Activated naive CD8-positive, alpha-beta T cell treated with anti-CD3 and anti-CD28 coated beads for 36 hours (primary cell): ENCODE results near the gene AGAP1. TPM values are rescaled to one million over a fixed set of nuclear protein-coding genes. Genes with fewer than 3 reads are reported as not detected.

Experiments
- DNase-seq: peaks from one replicate; pipeline ENCODE4 v3.0.0; 2021
- H3K27ac Mint-ChIP-seq: one replicate; pipeline ENCODE4 v1.8.0; 2022; ENCODE audit warnings: mild to moderate bottlenecking, moderate library complexity, mixed read lengths
- H3K27me3 Mint-ChIP-seq: one replicate; pipeline ENCODE4 v1.8.0; 2022; ENCODE audit warnings: mild to moderate bottlenecking, mixed read lengths
- H3K36me3 Mint-ChIP-seq: one replicate; pipeline ENCODE4 v1.8.0; 2021; ENCODE audit warnings: mild to moderate bottlenecking, mixed read lengths
- H3K4me1 Mint-ChIP-seq: one replicate; pipeline ENCODE4 v1.8.0; 2021; ENCODE audit warnings: mixed read lengths
- H3K4me3 Mint-ChIP-seq: one replicate; pipeline ENCODE4 v1.8.0; 2022; ENCODE audit warnings: mild to moderate bottlenecking, moderate library complexity, mixed read lengths
- H3K9me3 Mint-ChIP-seq: one replicate; pipeline ENCODE4 v1.8.0; 2022; ENCODE audit warnings: mixed read lengths
- total RNA-seq, 2 experiments: library from RNA; stranded (reverse); gene quantifications; one replicate each; pipeline ENCODE4 v1.2.3, GENCODE V29; 2021

The AGAP1 gene
- total RNA-seq, 2 experiments from 2014 or later: 0.89 to 1.4 TPM

- Mint-ChIP-seq H3K4me1 (no peaks in the 10 kb centered on the region), H3K27me3 (peaks cover 15% of the 10 kb centered on the region), H3K4me3 (no peak overlapping the region), H3K36me3 (no peaks in the 10 kb centered on the region), H3K9me3 (no peaks in the 10 kb centered on the region), H3K27ac (no peak overlapping the region)
- DNase-seq: no peak
Measured at GRCh38 chr2:236017446-236017845, 523.6 kb downstream of the AGAP1 start.

DNA sequence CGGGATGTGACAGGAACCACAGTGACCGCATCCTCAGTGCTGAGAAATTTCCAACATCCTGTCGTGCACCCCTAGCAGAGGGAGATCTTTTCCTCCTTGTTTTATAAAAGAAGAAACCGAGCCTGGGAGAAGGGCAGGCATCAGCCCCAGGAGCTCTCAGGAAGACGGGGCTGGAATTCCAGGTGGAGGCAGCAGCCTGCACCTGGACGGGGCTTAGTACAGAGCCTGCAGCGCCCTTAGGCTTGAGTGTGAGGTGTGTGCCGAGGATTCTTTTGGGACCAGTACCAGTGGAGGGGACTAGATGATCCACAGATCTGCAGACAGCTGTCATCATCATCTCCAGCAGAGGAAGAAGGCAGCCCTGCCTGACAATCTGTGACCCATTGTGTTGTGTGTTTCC, 525.6 kb downstream of the AGAP1 start:
- no peaks in the 10 kb centered on the region for H3K4me1 Mint-ChIP-seq
- DNase-seq: no peak
- H3K9me3 Mint-ChIP-seq: no peaks in the 10 kb centered on the region
- no peak overlapping the region for H3K4me3 Mint-ChIP-seq
- H3K36me3 Mint-ChIP-seq: no peaks in the 10 kb centered on the region
- peaks cover 12% of the 10 kb centered on the region for H3K27me3 Mint-ChIP-seq
- no peak overlapping the region for H3K27ac Mint-ChIP-seq

DNA sequence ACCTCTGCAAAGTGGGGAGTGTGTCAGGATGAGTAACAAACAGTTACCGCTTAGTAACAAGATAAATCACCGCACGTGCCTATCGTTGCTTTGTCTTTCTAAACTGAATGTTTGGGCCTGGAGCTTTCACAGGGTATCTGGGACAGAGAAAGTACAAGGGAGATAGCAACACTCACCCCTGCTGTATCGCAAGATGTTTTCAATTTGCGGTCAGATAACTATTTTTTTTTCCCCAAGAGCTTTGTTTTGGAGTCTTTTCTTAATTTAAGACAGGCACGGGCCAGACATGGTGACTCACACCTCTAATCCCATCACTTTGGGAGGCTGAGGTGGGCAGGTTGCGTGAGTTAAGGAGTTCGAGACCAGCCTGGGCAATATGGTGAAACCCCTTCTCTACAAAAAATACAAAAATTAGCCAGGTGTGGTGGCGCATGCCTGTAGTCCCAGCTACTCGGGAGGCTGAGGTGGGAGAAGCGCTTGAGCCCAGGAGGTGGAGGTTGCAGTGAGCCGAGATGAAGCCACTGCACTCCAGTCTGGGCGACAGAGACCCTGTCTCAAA, 527.7 kb downstream of the AGAP1 start:
- H3K27ac Mint-ChIP-seq: no peak overlapping the region
- H3K9me3 Mint-ChIP-seq: no peaks in the 10 kb centered on the region
- peaks cover 5% of the 10 kb centered on the region for H3K27me3 Mint-ChIP-seq
- H3K4me1 Mint-ChIP-seq: no peaks in the 10 kb centered on the region
- H3K4me3 Mint-ChIP-seq: no peak overlapping the region
- H3K36me3 Mint-ChIP-seq: no peaks in the 10 kb centered on the region
- DNase-seq: no peak

- Mint-ChIP-seq H3K27me3 (peaks cover 5% of the 10 kb centered on the region), H3K36me3 (no peaks in the 10 kb centered on the region), H3K4me3 (no peak overlapping the region), H3K27ac (no peak overlapping the region), H3K4me1 (no peaks in the 10 kb centered on the region), H3K9me3 (no peaks in the 10 kb centered on the region)
- no peak for DNase-seq
Measured at GRCh38 chr2:236022128-236022527, 528.3 kb downstream of the AGAP1 start.

- no peak overlapping the region for H3K4me3 Mint-ChIP-seq
- H3K9me3 Mint-ChIP-seq: no peaks in the 10 kb centered on the region
- DNase-seq: no peak
- no peaks in the 10 kb centered on the region for H3K4me1 Mint-ChIP-seq
- H3K27ac Mint-ChIP-seq: no peak overlapping the region
- H3K36me3 Mint-ChIP-seq: no peaks in the 10 kb centered on the region
- H3K27me3 Mint-ChIP-seq: peaks cover 6% of the 10 kb centered on the region
Measured at GRCh38 chr2:236025892-236026291, 532.0 kb downstream of the AGAP1 start.

GRCh38 chr2:236026841-236027240, 533.0 kb downstream of the AGAP1 start:
- H3K9me3 Mint-ChIP-seq: no peaks in the 10 kb centered on the region
- peaks cover 6% of the 10 kb centered on the region for H3K27me3 Mint-ChIP-seq
- no peak overlapping the region for H3K27ac Mint-ChIP-seq
- no peak overlapping the region for H3K4me3 Mint-ChIP-seq
- H3K36me3 Mint-ChIP-seq: no peaks in the 10 kb centered on the region
- no peaks in the 10 kb centered on the region for H3K4me1 Mint-ChIP-seq
- DNase-seq: no peak

DNA sequence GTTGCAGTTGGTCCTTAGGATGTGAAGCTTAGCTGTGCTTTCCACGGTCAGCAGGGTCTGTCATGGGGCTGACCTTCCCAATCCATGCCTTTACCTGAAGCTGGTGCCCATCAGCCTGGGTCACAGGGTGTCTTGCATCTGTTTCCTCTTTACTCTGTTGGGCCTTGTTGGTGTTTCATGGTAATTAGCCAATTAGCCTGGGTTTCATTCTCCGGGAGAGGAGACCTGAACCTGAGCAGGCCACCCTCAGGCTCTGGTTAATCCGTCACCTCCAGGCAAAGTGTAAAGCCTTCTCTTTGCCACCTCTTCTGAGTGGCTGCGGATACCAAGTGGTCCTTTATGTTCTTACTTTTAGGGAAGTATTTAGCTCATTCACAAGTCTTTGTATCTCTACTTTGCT, 534.2 kb downstream of the AGAP1 start:
- Mint-ChIP-seq H3K4me1 (no peaks in the 10 kb centered on the region), H3K9me3 (no peaks in the 10 kb centered on the region), H3K36me3 (no peaks in the 10 kb centered on the region), H3K27me3 (peaks cover 6% of the 10 kb centered on the region), H3K4me3 (no peak overlapping the region), H3K27ac (no peak overlapping the region)
- no peak for DNase-seq

- no peaks in the 10 kb centered on the region for H3K36me3 Mint-ChIP-seq
- H3K27me3 Mint-ChIP-seq: no peaks in the 10 kb centered on the region
- H3K4me3 Mint-ChIP-seq: no peak overlapping the region
- no peaks in the 10 kb centered on the region for H3K4me1 Mint-ChIP-seq
- DNase-seq: no peak
- H3K27ac Mint-ChIP-seq: no peak overlapping the region
- H3K9me3 Mint-ChIP-seq: no peaks in the 10 kb centered on the region
Measured at GRCh38 chr2:236033462-236033861, 539.6 kb downstream of the AGAP1 start.

DNA sequence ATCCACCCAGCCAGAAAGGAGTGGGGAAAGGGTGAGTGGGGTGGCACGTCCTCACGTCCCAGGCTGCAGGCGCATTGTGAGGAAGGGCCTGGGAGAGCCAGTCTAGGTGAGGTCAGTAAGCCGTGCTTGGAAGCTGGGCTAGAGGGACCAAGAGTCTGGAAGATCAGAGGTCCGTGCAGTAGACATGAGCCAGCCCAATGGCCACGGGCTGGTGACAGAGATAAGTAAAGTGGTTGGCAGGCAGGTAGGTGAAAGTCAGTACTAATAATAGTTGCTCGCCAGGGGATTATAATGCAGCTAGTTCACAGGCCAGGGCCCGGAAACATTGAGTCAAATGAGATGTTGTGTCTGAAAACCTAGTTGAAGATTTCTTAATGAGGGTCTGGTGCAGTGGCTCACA, 541.1 kb downstream of the AGAP1 start:
- Mint-ChIP-seq H3K9me3 (no peaks in the 10 kb centered on the region), H3K4me3 (no peak overlapping the region), H3K27me3 (no peaks in the 10 kb centered on the region), H3K36me3 (no peaks in the 10 kb centered on the region), H3K4me1 (no peaks in the 10 kb centered on the region), H3K27ac (no peak overlapping the region)
- DNase-seq: no peak

DNA sequence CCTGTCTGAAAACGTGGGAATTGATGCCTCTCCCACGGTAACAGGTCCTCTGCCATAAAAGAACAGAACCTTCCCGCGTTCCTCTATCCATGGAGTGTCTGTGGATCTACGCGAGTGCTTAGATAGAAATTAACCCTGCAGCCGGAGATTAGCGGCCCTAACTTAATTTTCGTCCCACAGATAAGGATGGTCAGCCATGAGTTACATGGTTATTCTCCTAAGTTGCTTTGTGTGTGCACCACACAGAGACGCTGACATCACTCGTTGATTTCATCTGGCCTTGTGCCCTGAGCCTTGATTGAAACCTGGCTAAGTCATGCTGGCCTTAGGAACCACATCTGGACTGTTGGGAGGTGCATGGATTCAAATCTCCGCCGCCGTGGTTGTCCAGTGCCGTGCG, 542.2 kb downstream of the AGAP1 start:
- Mint-ChIP-seq H3K27me3 (no peaks in the 10 kb centered on the region), H3K9me3 (no peaks in the 10 kb centered on the region), H3K27ac (no peak overlapping the region), H3K36me3 (no peaks in the 10 kb centered on the region), H3K4me3 (no peak overlapping the region), H3K4me1 (no peaks in the 10 kb centered on the region)
- DNase-seq: no peak

GRCh38 chr2:236038096-236038495, 544.3 kb downstream of the AGAP1 start:
- Mint-ChIP-seq H3K27ac (no peak overlapping the region), H3K27me3 (no peaks in the 10 kb centered on the region), H3K9me3 (no peaks in the 10 kb centered on the region), H3K4me3 (no peak overlapping the region), H3K4me1 (no peaks in the 10 kb centered on the region), H3K36me3 (no peaks in the 10 kb centered on the region)
- DNase-seq: no peak

DNA sequence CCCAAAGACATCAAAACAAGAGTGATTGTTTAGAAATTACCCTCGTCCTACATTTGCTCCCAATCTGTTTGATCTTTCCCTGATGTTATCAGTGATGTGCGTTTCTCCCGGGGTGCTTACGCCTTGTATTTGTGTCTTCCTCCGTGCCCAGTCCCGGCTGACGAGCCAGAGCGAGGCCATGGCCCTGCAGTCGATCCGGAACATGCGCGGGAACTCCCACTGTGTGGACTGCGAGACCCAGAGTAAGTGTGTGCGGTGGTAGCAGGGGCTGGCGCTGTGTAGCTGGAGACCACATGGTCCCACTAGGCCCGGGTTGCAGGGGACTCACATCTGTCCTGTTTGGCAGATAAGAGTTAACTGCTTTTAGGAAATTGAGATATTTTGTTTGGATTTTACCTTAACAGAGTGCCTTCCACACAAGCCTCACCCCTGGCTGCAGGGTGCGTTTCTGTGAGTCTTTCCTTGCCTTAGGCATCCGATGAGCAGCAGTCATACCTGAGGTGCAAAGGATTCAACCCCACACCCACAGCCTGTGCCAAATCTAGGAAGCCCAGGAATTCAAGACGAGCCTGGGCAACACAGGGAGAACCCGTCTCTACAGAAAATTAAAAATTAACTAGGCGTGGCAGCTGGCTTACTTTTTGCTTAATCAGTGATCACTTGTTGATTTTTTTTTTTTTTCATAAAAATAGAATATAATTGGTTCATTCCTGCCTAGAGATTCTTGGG, 546.9 kb downstream of the AGAP1 start:
- no peak for DNase-seq
- no peaks in the 10 kb centered on the region for H3K9me3 Mint-ChIP-seq
- no peaks in the 10 kb centered on the region for H3K36me3 Mint-ChIP-seq
- no peak overlapping the region for H3K27ac Mint-ChIP-seq
- H3K4me3 Mint-ChIP-seq: no peak overlapping the region
- H3K4me1 Mint-ChIP-seq: no peaks in the 10 kb centered on the region
- H3K27me3 Mint-ChIP-seq: peaks cover 3% of the 10 kb centered on the region

DNA sequence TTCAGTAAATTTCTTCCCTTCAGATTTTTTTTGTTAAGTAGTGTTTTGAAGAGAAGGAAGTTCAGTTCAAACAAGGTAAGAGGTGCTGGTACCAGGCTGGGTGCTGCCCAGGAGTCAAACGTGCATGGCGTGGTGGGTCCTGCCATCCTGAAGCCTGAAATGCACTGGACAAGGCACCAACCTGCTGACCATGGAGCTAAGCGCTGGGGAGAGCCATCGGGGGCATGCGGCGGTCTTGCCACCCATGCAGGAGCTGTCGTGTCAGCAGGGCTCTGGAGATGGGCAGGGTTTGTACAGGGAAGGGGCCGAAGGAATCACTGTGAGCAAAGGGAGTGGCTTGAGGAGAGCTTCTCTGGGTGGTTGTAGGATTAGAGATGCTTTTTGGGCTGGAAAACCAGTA, 547.8 kb downstream of the AGAP1 start:
- no peak overlapping the region for H3K27ac Mint-ChIP-seq
- H3K4me1 Mint-ChIP-seq: no peaks in the 10 kb centered on the region

GRCh38 chr2:236042087-236042486, 548.2 kb downstream of the AGAP1 start:
- H3K27ac Mint-ChIP-seq: no peak overlapping the region
- H3K27me3 Mint-ChIP-seq: peaks cover 3% of the 10 kb centered on the region
- no peaks in the 10 kb centered on the region for H3K9me3 Mint-ChIP-seq
- DNase-seq: no peak
- no peaks in the 10 kb centered on the region for H3K36me3 Mint-ChIP-seq
- H3K4me3 Mint-ChIP-seq: no peak overlapping the region
- no peaks in the 10 kb centered on the region for H3K4me1 Mint-ChIP-seq

More for the DNA sequence above, 547.8 kb downstream of the AGAP1 start:
- no peak for DNase-seq
- Mint-ChIP-seq H3K27me3 (peaks cover 3% of the 10 kb centered on the region), H3K9me3 (no peaks in the 10 kb centered on the region), H3K4me3 (no peak overlapping the region), H3K36me3 (no peaks in the 10 kb centered on the region)

GRCh38 chr2:236044191-236044590, 550.3 kb downstream of the AGAP1 start:
- Mint-ChIP-seq H3K27ac (no peak overlapping the region), H3K4me1 (no peaks in the 10 kb centered on the region)

More at GRCh38 chr2:236044191-236044590, 550.3 kb downstream of the AGAP1 start:
- Mint-ChIP-seq H3K36me3 (no peaks in the 10 kb centered on the region), H3K4me3 (no peak overlapping the region), H3K27me3 (peaks cover 6% of the 10 kb centered on the region), H3K9me3 (no peaks in the 10 kb centered on the region)
- DNase-seq: no peak
